Stimulated activated CD4-positive, alpha-beta T cell treated with anti-CD3 and anti-CD28 coated beads, Interleukin-4, amount 100 ng/mL, for 1 hour (primary cell): ENCODE results near the gene CDK2.
"Not testable (repeated sequence)": the region's sequence is repeated elsewhere in the genome, so short reads cannot be mapped to it uniquely, and the experiment has no call there.

Experiments
- DNase-seq: peaks from one replicate; pipeline ENCODE4 v3.0.0-alpha.2; 2020

Gene CDK2

DNA sequence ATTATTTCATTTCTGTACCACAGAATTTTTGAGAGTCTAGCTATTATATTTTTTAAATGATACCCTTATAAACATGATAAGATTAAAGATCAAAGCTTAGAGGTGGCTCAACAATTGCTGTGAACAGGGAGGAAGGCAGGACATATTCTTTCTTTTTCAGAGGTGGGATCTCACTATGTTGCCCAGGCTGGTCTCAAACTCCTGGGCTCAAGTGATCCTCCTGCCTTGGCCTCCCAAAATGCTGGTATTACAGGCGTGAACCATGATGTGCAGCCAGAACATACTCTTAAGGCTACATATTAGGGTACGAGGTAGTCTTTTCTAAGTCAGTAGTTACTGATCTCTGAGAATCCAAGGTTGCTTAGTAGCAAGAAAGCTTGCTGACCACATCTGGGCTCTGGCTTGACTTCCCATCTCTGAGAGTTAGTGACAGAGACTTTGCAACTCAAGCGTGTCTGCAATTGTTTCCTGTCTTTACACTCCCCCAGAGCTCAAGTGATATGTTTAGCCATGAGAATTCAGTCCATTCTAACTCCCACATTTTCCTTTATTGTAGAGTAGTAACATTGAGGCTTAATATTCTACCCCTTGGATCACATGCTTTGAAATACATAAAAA is 15.8 kb downstream of the CDK2 start:
- no peak for DNase-seq

DNA sequence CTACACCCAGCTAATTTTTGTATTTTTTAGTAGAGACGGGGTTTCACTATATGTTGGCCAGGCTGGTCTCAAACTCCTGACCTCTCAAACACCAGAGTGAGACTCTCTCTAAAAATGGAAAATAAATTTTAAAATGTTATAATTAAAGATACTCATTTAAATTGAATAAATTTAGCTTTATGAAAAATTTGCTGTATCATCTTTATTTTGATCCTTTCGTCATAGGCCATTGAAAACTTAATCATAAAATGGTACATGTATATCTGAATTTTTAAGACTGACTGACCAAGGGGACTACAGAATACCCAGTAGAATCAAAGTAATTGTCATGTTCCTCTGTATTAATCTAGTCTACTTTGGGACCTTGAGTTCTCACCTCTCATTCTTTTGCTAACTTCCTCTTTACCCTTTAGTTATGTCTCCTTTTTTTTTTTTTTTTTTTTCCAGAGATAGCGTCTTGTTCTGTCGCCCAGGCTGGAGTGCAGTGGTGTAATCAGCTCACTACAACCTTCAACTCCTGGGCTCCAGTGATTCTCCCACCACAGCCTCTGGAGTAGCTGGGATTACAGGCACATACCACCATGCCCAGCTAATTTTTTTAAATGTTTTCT is 16.7 kb downstream of the CDK2 start:
- DNase-seq = no peak

DNA sequence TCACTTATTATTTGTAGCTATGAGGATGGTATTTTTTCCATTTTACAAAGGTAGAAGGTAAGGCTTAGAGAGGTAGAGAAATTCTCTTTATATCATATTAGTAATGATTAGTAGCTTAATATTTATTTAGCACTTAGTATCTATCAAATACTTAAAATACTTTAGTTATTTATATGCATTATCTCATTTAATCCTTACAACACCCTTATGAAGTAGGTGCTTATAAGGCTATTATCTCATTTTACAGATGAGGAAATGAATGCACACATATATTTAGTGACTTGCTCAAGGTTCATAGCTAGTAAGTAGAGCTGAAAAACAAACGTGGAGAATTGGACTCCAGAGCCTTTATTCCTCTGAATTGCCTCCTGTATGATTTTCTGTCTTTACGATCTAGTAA is 18.2 kb downstream of the CDK2 start:
- DNase-seq = no peak

DNA sequence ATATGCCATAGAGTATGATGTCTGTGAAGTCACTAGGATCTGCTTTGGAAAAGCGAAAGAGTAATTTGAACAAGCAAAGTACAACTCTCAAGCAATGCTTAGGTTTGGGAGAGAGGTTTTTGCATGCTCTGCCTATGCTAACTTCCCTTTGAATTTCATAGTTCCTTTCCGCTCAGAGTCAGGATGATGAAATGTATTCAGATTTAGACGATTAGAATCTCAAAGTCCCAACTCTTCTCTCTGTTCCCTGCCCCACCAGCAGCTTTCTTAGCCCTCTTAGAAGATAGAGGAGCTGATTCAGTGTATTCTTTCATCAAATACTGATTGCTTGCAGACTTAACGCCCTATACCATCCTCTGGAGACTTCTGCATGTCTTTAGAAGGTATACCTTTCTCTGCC is 18.7 kb downstream of the CDK2 start:
- no peak for DNase-seq

DNA sequence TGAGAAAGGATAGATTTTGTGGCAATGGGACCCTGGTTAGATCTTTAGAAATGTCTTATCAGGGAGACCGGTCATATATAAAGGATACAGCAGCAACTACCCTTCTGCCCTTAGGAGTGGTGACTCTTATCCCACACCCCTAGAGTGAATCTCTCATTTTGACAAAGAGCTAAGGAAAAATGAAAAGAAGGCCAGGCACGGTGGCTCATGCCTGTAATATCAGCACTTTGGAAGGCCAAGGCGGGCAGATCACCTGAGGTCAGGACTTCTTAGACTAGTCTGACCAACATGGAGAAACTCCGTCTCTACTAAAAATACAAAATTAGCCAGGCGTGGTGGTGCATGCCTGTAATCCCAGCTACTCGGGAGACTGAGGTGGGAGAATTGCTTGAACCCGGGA is 19.3 kb downstream of the CDK2 start:
- DNase-seq = not testable (repeated sequence)

DNA sequence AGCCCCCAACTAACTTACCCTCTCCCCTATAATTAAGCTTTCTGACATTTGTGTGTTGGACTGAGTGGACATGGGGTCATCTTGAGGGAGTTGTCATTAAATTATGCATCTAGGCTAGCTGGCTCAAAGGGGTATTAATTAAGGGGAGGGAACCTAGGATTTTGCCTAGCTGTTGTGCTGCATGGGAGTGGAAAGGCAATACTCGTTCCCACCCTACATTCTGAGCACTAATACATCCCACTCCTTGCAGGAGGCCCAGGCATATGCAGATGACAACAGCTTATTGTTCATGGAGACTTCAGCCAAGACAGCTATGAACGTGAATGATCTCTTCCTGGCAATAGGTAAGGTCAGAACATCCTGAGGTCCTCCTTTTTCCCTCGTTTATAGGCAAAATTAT is 24.5 kb downstream of the CDK2 start:
- DNase-seq = no peak

DNA sequence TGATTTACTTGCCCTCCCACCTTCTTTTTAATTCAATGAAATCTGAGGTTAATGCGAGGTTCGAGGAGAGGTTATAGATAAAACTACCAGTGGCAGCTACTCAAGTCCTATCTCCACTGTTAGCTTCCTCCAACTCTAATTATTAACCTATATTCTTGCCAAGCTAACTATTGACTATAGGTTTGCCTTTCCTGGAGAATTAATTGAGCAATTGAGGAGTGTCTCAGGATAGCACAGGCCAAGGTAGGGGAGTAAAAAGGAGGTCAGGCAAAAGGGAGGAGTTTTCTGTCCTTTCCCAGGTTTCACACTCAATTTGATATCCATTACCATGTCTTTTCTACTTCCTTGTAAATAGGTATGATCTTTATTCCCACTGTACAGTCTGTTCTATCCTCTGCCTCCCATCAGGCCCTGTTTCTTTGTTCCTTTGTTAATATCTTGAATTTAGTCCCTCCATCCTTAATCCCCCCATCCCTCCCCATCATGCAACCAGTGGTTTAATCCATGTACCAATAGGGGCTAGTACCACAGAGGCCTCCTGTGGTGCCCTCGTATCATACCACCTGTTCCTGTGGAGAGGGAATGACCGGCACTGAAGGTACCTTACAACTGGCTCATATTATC is 26.7 kb downstream of the CDK2 start:
- DNase-seq = no peak

DNA sequence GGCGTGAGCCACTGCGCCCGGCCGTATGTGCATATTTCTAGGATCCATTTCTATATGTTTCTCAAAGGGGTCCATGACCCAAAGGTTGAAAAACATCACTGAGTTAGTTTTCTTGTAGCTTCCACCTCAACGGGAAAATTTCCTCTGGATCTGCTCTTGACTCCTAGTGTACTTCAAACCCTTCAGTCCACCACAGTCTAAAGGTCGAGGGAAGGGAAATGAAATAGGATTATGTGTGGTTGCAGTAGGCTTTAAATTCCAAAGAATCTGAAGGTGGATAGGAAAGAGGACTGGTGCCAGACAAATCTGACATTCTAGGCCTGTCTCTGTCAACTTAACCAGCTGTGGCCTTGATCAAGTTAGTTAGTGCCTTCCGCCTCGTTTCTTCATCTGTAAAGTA is 28.7 kb downstream of the CDK2 start:
- DNase-seq = no peak

DNA sequence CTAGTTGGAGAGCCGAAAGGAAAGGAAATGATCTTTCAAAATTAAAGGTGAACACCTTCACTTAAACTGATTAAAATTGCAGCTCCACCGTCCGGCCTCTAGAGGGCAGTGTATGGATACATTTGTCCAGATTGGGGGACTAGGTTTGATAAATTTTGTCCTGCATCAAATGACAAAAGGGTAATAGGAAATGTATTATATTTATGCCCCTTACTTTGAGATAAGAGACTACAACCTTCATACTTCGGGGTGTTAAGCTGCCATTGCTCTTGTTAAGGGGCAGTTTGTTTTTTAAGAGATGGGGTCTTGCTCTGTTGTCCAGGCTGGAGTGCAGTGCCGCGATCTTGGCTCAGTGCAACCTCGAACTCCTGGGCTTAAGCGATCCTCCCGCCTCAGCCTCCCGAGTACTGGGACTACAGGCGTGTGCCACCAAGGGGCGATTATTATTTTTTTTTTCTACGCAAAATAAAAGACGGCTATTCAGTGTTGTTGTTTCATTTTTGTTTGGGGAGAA is 29.6 kb downstream of the CDK2 start:
- DNase-seq = peak; percentile 48

DNA sequence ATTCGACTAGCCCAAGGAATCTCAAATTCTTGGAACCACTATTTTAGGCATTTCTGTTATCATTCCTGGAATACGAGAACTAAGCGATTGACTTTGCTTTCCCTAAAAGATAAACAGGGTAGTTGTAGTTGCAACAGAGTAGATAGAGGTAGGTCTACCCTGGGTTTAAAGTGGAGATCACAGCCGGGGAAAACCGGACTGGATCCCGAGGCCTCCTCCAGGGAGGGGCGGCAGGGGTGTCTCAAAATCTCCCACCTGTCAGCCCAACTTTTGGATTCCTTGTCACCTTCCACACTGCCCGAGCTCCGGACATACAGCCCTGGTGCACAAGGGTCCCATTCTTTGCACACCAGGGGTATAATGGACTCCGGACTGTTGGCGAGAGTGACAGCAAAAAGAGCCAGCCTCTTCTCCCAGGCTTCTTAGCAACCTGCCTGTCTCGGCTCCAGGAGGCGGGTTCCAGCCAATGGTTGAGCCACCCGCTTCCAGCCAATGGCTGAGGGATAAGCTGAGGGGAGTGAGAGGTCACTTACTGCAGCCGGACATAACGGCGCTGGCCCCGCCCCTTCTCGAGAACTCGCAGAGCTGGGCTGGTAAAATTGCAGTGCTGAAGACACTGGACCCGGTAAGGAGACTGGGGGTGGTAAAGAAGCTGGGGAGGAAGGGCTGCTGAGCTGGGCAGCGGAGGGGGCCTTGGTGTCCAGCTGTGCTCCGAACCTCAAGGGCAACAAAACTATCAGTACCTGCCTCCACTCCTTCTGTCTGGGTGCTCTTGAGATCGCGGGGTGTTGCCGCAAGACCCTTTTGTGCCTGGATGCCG is 30.3 kb downstream of the CDK2 start, which contains the start of gene SUOX:
SUOX (plus strand) TSS at position 562 of the 820 bp plus-strand sequence. CDS start 4,946 bp downstream, outside the sequence.
- peak; percentile 15 for DNase-seq

DNA sequence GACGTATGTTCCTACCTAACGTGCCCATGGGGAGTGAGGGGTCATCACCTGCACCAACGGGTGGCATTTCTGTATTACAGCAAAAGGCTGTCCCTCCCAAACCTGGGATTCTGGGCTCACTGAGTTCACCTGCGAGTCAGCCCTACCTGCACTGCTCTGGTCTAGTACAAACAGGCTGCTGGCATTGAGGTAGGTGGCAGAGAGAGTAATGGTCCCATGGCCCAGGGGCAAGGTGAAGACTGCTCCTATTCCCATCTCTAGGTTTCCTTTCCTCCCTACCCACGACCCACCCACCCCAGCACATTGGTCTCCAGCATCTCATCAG is 30.9 kb downstream of the CDK2 start:
- no peak for DNase-seq

DNA sequence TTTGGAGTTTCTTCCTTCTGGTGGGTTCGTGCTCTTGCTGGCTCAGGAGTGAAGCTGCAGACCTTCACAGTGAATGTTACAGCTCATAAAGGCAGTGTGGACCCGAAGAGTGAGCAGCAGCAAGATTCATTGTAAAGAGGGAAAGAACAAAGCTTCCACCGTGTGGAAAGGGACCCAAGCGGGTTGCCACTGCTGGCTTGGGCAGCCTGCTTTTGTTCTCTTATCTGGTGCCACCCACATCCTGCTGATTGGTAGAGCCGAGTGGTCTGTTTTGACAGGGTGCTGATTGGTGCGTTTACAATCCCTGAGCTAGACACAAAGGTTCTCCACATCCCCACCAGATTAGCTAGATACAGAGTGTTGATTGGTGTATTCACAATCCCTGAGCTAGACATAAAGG is 32.9 kb downstream of the CDK2 start:
- DNase-seq = not testable (repeated sequence)

DNA sequence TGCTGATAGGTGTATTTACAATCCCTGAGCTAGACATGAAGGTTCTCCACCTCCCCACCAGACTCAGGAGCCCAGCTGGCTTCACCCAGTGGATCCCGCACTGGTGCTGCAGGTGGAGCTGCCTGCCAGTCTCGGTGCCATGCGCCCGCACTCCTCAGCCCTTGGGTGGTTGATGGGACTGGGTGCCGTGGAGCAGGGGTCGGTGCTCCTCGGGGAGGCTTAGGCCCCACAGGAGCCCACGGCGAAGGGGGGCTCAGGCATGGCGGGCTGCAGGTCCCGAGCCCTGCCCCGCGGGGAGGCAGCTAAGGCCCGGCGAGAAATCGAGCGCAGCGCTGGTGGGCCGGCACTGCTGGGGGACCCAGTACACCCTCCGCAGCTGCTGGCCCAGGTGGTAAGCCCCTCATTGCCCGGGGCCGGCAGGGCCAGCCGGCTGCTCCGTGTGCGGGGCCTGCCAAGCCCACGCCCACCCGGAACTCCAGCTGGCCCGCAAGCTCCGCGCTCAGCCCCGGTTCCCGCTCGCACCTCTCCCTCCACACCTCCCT is 33.4 kb downstream of the CDK2 start:
- not testable (repeated sequence) for DNase-seq

DNA sequence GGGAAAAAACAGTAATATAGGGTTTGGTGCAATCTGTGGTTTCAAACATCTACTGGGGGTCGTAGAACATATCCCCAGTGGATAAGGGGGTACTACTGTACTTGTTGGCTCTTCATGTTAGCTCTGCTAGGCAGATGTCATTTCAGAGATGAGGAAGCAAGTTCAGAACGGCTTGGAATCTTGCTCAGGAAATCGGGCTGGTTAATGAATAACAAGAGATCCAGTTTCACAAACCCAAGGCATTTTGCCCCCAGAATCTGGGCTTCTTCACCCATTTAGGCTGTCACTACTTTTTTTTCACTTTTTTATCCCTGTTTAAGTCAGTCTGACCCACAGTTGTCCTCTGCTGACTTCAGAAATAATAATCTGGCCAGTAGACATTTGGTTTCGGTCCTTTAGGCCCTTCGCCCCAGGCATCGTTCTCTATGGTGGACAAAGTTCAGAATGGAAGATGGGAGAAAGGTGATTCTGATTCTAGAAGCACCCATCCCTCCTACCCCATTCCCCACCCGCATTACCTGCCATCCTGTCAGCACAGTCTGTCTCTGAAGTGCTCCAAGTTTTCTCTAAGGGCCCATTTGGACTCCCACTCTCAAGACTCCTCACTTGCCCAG is 35.0 kb downstream of the CDK2 start:
- DNase-seq = no peak

DNA sequence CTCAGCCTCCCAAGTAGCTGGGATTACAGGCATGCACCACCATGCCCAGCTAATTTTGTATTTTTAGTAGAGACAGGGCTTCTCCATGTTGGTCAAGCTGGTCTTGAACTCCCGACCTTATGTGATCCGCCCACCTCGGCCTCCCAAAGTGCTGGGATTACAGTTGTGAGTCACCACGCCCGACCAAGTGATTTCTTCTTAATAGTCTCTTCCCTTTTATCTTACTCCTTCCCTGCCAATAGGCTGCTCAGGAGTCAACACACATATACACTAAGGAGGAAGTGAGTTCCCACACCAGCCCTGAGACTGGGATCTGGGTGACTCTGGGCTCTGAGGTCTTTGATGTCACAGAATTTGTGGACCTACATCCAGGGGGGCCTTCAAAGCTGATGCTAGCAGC is 36.7 kb downstream of the CDK2 start:
- not testable (repeated sequence) for DNase-seq

DNA sequence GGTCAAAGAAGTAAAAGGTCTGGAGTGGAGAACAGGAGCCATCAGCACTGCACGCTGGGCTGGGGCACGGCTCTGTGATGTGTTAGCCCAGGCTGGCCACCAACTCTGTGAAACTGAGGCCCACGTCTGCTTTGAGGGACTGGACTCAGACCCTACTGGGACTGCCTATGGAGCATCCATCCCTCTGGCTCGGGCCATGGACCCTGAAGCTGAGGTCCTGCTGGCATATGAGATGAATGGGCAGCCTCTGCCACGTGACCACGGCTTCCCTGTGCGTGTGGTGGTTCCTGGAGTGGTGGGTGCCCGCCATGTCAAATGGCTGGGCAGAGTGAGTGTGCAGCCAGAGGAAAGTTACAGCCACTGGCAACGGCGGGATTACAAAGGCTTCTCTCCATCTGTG is 37.6 kb downstream of the CDK2 start:
- DNase-seq = no peak

DNA sequence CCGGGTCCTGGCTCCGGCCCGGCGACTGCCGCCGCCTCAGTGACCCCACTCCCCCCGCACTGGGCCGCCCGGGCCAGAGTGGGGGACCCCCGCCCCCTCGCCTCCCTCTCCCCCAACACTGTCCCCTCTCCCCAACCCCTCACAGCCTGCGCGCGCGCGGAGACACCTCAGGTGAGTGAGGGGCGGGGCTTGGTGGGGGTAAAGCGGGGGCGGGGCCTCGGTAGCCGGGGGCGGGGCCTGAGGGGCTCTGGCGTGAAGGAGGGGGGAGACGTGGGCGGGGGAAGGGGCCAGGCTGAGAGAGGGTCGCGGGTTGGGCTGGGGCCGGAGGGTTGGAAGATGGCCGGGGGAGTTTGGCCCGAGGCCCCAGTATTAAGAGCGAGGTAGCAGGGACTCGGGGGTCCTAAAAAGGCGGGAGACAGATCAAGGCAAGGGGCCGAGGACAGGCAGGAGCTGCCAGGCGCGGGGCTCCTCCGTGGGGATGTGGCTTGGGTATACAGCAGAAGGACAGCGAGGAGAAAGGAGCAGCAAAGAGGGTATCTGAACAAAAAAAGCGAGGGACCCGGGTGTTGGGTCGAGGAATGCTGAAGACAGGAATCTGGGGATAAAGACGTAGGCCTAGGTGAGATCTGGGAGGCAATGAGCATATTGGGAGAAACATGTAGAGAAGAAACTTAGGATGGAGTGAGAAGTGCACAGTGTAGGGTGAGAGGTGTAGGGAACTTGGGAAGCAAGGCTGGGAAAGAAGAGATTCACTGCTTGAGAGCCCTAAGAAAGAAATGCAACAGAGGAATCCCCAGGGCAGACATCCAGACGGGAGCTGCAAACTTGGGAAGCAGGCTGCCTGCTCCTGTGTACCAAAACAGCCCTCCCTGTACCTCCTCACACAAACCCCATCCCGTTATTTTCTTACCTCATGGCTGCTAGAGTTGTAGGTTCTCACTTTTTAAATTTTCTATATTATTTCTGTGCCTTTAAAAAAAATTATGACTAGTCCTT is 41.2 kb downstream of the CDK2 start:
- peak; percentile 77 for DNase-seq

DNA sequence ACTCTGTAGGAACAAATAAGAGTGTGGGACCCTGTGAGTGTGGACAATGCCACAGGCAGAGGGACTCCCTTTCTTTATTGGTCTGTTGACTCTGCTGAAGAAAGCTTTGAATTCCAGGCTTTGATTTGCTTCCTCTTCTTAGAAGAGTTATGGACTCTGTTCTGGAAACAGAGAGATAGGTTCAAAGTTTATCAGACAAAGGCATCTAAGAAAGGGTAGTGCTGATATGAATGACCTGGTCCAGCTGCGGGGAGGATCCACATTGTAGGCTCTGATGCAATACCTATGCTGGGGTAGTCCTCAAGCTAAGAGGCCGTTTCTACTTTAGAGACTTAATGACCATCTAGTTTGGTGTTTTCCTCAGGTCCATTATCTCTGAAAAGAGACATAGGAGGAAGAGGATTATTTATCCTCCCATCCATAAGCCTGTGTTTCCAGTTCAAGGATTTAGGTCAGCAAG is 43.5 kb downstream of the CDK2 start:
- no peak for DNase-seq

DNA sequence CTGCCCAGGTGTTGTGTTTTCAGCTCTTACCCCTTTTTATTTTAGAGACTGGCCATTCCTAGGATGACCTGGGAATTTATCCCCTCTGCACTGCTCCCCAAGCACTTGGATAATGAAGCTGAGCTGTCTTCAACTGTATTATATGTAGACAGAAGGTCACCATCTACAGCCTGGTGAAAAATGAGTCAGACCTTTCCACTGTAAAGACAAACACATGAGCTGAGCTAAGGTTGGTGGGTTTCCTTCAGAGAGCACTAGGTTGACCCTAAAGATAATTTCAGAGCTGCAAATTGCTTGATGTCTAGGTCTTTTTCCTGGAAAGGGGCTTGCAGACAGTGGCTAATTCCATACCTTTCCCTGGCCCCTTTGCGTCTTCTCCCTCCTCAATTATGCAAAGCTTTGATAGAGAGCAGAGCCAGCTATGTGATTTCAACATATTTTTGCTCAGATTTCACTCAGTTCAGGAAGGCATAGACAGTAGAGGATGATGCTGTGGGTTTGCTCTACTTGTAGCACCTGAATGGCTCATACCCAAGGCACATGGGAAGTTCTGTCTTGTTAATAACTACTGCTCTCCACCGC is 45.0 kb downstream of the CDK2 start:
- no peak for DNase-seq

DNA sequence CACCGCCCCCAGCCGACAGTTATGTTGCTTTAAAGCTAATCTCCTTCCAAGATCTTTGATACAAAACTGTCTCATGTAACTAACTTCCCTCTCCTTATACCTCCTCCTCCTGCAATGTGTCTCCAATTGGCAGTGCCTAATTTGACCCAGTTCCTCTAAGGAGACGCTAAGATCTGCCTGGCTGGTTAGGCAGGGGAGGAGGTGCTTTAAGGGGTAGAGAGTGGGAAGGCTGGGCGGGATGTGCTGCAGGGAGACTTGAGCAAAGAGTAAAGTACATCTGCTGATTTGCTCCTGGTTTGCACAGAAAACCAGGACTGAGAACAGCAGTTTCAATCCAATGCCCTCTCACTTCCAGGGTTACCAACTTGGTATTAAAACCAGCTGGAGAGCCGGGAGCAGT is 46.9 kb downstream of the CDK2 start:
- no peak for DNase-seq

DNA sequence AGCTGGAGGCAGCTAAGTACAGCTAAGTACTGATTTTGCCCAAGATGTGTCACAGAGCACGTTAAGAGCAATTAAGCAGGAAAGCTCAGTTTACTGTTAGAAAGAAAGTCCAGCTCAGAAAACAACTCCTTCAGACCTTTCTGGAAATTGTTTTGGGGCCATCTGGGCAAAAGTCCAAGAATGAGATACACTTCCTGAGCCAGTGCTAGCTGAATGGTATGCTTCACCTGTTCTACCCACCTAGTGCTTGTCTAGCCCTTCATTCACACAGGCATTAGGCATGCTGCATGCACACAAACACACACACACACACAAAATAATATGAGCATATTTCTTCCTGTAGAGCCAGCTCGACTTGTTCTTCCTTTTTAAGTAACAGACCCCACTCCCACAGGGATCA is 47.6 kb downstream of the CDK2 start:
- no peak for DNase-seq
